GM23338 (cell line): Measurements from ENCODE around the gene C1orf198. TPM values are rescaled to one million over a fixed set of nuclear protein-coding genes. Genes with fewer than 3 reads are reported as not detected.

ENCODE experiments used
- ATAC-seq: fragments of 200-7000 bp; cut with Tn5 transposase; 3 replicates; pipeline ENCODE4 v1.9.1; 2020
- DNase-seq: peaks from one replicate; pipeline ENCODE4 v3.0.0-alpha.2; 2015; ENCODE audit warnings: low spot score
- H2AFZ ChIP-seq: fragments of 200-600 bp; sonication (generic); 2 replicates; pipeline ENCODE4 v1.8.0; 2016; ENCODE audit warnings: antibody characterized with exemption, mild to moderate bottlenecking, moderate library complexity
- H3F3A ChIP-seq: fragments of 200-600 bp; sonication (generic); replicated peaks from 2 replicates; pipeline ENCODE4 v1.8.0; 2017; ENCODE audit warnings: antibody characterized with exemption, mixed run types, low read depth
- H3K27ac ChIP-seq: fragments of 200-600 bp; sonication (generic); 2 replicates; pipeline ENCODE4 v1.6.1; 2016; ENCODE audit warnings: low read depth
- H3K27me3 ChIP-seq: fragments of 200-600 bp; sonication (generic); 2 replicates; pipeline ENCODE4 v1.8.0; 2016; ENCODE audit warnings: mild to moderate bottlenecking, mixed run types, moderate library complexity; ENCODE audit not compliant: insufficient read depth
- H3K36me3 ChIP-seq: fragments of 200-600 bp; sonication (generic); 2 replicates; pipeline ENCODE4 v1.8.0; 2016; ENCODE audit warnings: mild to moderate bottlenecking; ENCODE audit not compliant: insufficient read depth
- H3K4me1 ChIP-seq: fragments of 200-600 bp; sonication (generic); 2 replicates; pipeline ENCODE4 v1.8.0; 2016; ENCODE audit warnings: mild to moderate bottlenecking, moderate library complexity; ENCODE audit not compliant: insufficient read depth
- H3K4me2 ChIP-seq: fragments of 200-600 bp; sonication (generic); 2 replicates; pipeline ENCODE4 v1.7.1; 2017; ENCODE audit warnings: mixed run types
- H3K4me3 ChIP-seq: fragments of 200-600 bp; sonication (generic); 2 replicates; pipeline ENCODE4 v1.6.1; 2016; ENCODE audit warnings: mixed run types
- H3K79me2 ChIP-seq: fragments of 200-600 bp; sonication (generic); replicated peaks from 2 replicates; pipeline ENCODE4 v1.8.0; 2017; ENCODE audit warnings: mild to moderate bottlenecking; ENCODE audit not compliant: insufficient read depth
- H3K9me2 ChIP-seq: fragments of 200-600 bp; sonication (generic); 2 replicates; pipeline ENCODE4 v1.8.0; 2017; ENCODE audit not compliant: insufficient read depth
- H4K20me1 ChIP-seq: fragments of 200-600 bp; sonication (generic); replicated peaks from 2 replicates; pipeline ENCODE4 v1.8.0; 2017; ENCODE audit warnings: mild to moderate bottlenecking; ENCODE audit not compliant: insufficient read depth
- H3K27ac Mint-ChIP-seq: 2 replicates; pipeline ENCODE4 v1.8.0; 2020; ENCODE audit warnings: inconsistent platforms, mild to moderate bottlenecking, moderate library complexity, mixed read lengths
- H3K27me3 Mint-ChIP-seq: 3 replicates; pipeline ENCODE4 v1.8.0; 2022; ENCODE audit warnings: low read depth, mild to moderate bottlenecking, moderate library complexity, mixed read lengths, inconsistent platforms; ENCODE audit not compliant: insufficient read depth, poor library complexity
- H3K36me3 Mint-ChIP-seq: 3 replicates; pipeline ENCODE4 v1.8.0; 2021; ENCODE audit warnings: low read depth, mild to moderate bottlenecking, inconsistent platforms, moderate library complexity, mixed read lengths
- H3K4me1 Mint-ChIP-seq: 3 replicates; pipeline ENCODE4 v1.8.0; 2020; ENCODE audit warnings: mild to moderate bottlenecking, inconsistent platforms, mixed read lengths
- H3K4me3 Mint-ChIP-seq: 3 replicates; pipeline ENCODE4 v1.8.0; 2021; ENCODE audit warnings: moderate library complexity, mild to moderate bottlenecking, inconsistent platforms, mixed read lengths
- H3K9me3 Mint-ChIP-seq: 3 replicates; pipeline ENCODE4 v1.8.0; 2020; ENCODE audit warnings: moderate library complexity, mild to moderate bottlenecking, inconsistent platforms, mixed read lengths
- CREB1 ChIP-seq: fragments of 250-450 bp; sonication (Bioruptor Pico); IDR thresholded peaks from 2 replicates; pipeline ENCODE4 v1.5.0; 2020; ENCODE audit warnings: low read depth, mild to moderate bottlenecking, moderate library complexity
- CTCF ChIP-seq, 2 experiments: fragments of 200-600 bp in 1 of 2; sonication (generic) in 1 of 2; conservative IDR thresholded peaks; 2 replicates each; pipeline versions ENCODE4 v1.5.1 to v1.6.1; 2016 to 2017; ENCODE audit warnings: antibody characterized with exemption in 2 of 2, low read depth in 2 of 2, mild to moderate bottlenecking in 2 of 2, moderate library complexity in 1 of 2
- ETS1 ChIP-seq: IDR thresholded peaks from 2 replicates; pipeline ENCODE4 v1.6.1; 2016; ENCODE audit warnings: antibody characterized with exemption
- EZH2 ChIP-seq: fragments of 200-600 bp; sonication (generic); IDR thresholded peaks from one replicate; pipeline ENCODE4 v1.8.0; 2017; ENCODE audit warnings: antibody characterized with exemption, mild to moderate bottlenecking, low read depth; ENCODE audit not compliant: unreplicated experiment
- EZH2phosphoT487 ChIP-seq: fragments of 200-600 bp; sonication (generic); IDR thresholded peaks from one replicate; pipeline ENCODE4 v1.8.1; 2018; ENCODE audit warnings: antibody characterized with exemption; ENCODE audit not compliant: unreplicated experiment
- JUNB ChIP-seq: IDR thresholded peaks from one replicate; pipeline ENCODE4 v1.6.1; 2016; ENCODE audit warnings: antibody characterized with exemption; ENCODE audit not compliant: unreplicated experiment
- NANOG ChIP-seq: IDR thresholded peaks from 2 replicates; pipeline ENCODE4 v1.6.1; 2016; ENCODE audit warnings: antibody characterized with exemption, borderline replicate concordance
- POLR2AphosphoS5 ChIP-seq: IDR thresholded peaks from 2 replicates; pipeline ENCODE4 v1.6.1; 2016; ENCODE audit warnings: antibody characterized with exemption, low read depth
- REST ChIP-seq: IDR thresholded peaks from one replicate; pipeline ENCODE4 v1.6.1; 2018; ENCODE audit warnings: antibody characterized with exemption; ENCODE audit not compliant: unreplicated experiment
- STAT1 ChIP-seq: IDR thresholded peaks from one replicate; pipeline ENCODE4 v1.6.1; 2016; ENCODE audit warnings: antibody characterized with exemption; ENCODE audit not compliant: unreplicated experiment
- ZNF114 ChIP-seq: fragments of 250-450 bp; sonication (Bioruptor Pico); IDR thresholded peaks from 2 replicates; pipeline ENCODE4 v1.5.0; 2020; ENCODE audit warnings: mild to moderate bottlenecking, moderate library complexity
- ZNF331 ChIP-seq: fragments of 250-450 bp; sonication (Bioruptor Pico); IDR thresholded peaks from 2 replicates; pipeline ENCODE4 v1.5.0; 2020; ENCODE audit warnings: low read depth, mild to moderate bottlenecking, moderate library complexity
- ZNF462 ChIP-seq: fragments of 250-450 bp; sonication (Bioruptor Pico); IDR thresholded peaks from 2 replicates; pipeline ENCODE4 v1.5.0; 2020; ENCODE audit warnings: mild to moderate bottlenecking, moderate library complexity
- polyA plus RNA-seq: library from polyadenylated mRNA; unstranded; fragments of >200 nt; fragmentation: Nextera tagmentation; extraction: Ambion mirVana; gene quantifications from 2 replicates; pipeline ENCODE4 v1.2.1, GENCODE V29; 2016
- total RNA-seq: library from RNA; depleted of rRNA; stranded (reverse); fragments of >200 nt; shearing (Covaris generic); gene quantifications from 2 replicates; pipeline ENCODE4 v1.2.3, GENCODE V29; 2014

The C1orf198 gene
- total and polyA plus RNA-seq, 2 experiments from 2014 or later, result 14.9 to 46.6 TPM

GRCh38 chr1:230916587-230917283 is 48.4 kb upstream of the C1orf198 start:
- no peaks in the 10 kb centered on the region for H3F3A ChIP-seq
- Mint-ChIP-seq H3K4me3 (no peak overlapping the region), H3K36me3 (no peaks in the 10 kb centered on the region), H3K4me1 (no peaks in the 10 kb centered on the region), H3K27me3 (no peaks in the 10 kb centered on the region), H3K9me3 (no peaks in the 10 kb centered on the region), H3K27ac (no peak overlapping the region)
- DNase-seq, result no peak
- H2AFZ ChIP-seq, result no peak overlapping the region
- no peaks in the 10 kb centered on the region for H4K20me1 ChIP-seq
- TF ChIP-seq EZH2 (no peak), CREB1 (no peak), ETS1 (no peak), STAT1 (no peak), EZH2phosphoT487 (no peak), POLR2AphosphoS5 (no peak), ZNF462 (CRISPR knock-in tag) (no peak), REST (no peak), CTCF (conservative IDR thresholded peaks at IDR 0.05; ENCODE audit: low read depth in 2 of 2) (no peak), ZNF331 (CRISPR knock-in tag) (no peak), JUNB (no peak), NANOG (no peak), ZNF114 (CRISPR knock-in tag) (no peak)
- H3K36me3 ChIP-seq, result no peaks in the 10 kb centered on the region
- no peaks in the 10 kb centered on the region for H3K79me2 ChIP-seq
- H3K4me1 ChIP-seq, result no peaks in the 10 kb centered on the region
- no peak overlapping the region for H3K4me2 ChIP-seq
- H3K27me3 ChIP-seq, result no peaks in the 10 kb centered on the region
- peak; percentile 60 for ATAC-seq
- no peak overlapping the region for H3K27ac ChIP-seq
- no peak overlapping the region for H3K4me3 ChIP-seq
- H3K9me2 ChIP-seq, result no peaks in the 10 kb centered on the region
